ENCODE measurements around the gene ORAI3.

- TF ChIP-seq ZBTB40 (IDR thresholded peaks at IDR 0.05) = no peak
- no peak for TF ChIP-seq ZBTB40 (CRISPR knock-in tag; IDR thresholded peaks at IDR 0.05)
- TF ChIP-seq NR3C1 (CRISPR knock-in tag; IDR thresholded peaks at IDR 0.05) = no peak
- no peak for TF ChIP-seq ZNF691 (CRISPR knock-in tag; IDR thresholded peaks at IDR 0.05; ENCODE audit: borderline replicate concordance, low read depth)
- no peak for TF ChIP-seq POLR2A (IDR thresholded peaks at IDR 0.05; ENCODE audit: insufficient read depth in 1 of 2, low read depth in 2 of 2, low read length in 2 of 2)
- TF ChIP-seq MAFF (IDR thresholded peaks at IDR 0.05; ENCODE audit: low read depth, low read length) = no peak
- TF ChIP-seq RBM39 (IDR thresholded peaks at IDR 0.05; ENCODE audit: low read depth, low read length, poor library complexity, severe bottlenecking) = no peak
- TF ChIP-seq BRCA1 (CRISPR knock-in tag; IDR thresholded peaks at IDR 0.05) = no peak
- TF ChIP-seq TCF7L2 (IDR thresholded peaks at IDR 0.05; ENCODE audit: low read depth, low read length) = no peak
- no peak for TF ChIP-seq MAX (IDR thresholded peaks at IDR 0.05)
- TF ChIP-seq ZSCAN30 (CRISPR knock-in tag; IDR thresholded peaks at IDR 0.05) = no peak
- no peak for TF ChIP-seq TRAFD1 (CRISPR knock-in tag; IDR thresholded peaks at IDR 0.05; ENCODE audit: borderline replicate concordance)
- TF ChIP-seq IRF1 (CRISPR knock-in tag; IDR thresholded peaks at IDR 0.05; ENCODE audit: low read depth) = no peak
Observed at GRCh38 chr16:30901201-30902028, 47.5 kb upstream of the ORAI3 start.
